Esophagus (tissue), 2 donors: ENCODE measurements around the gene ARID1B. TPM values are rescaled to one million over a fixed set of nuclear protein-coding genes. Genes with fewer than 3 reads are reported as not detected.

Experiments
- H3K27ac ChIP-seq, 2 donors: one replicate each; pipeline ENCODE4 v1.5.1; 2013; ENCODE audit warnings: low read depth in 2 of 2, mild to moderate bottlenecking in 2 of 2, inconsistent platforms in 1 of 2, low read length in 1 of 2, moderate library complexity in 1 of 2
- H3K27me3 ChIP-seq, 2 donors: one replicate each; pipeline ENCODE4 v1.6.1; 2013; ENCODE audit warnings: low read length in 2 of 2, control low read depth in 1 of 2, mild to moderate bottlenecking in 1 of 2; ENCODE audit not compliant: insufficient read depth in 2 of 2, control insufficient read depth in 1 of 2
- H3K36me3 ChIP-seq, 2 donors: one replicate each; pipeline ENCODE4 v1.6.1; 2013; ENCODE audit warnings: low read length in 1 of 2; ENCODE audit not compliant: control insufficient read depth in 2 of 2, insufficient read depth in 2 of 2
- H3K4me1 ChIP-seq, 2 donors: one replicate each; pipeline ENCODE4 v1.6.1; 2013; ENCODE audit warnings: low read length in 1 of 2; ENCODE audit not compliant: control insufficient read depth in 2 of 2, insufficient read depth in 2 of 2
- H3K4me3 ChIP-seq, 2 donors: one replicate each; pipeline ENCODE4 v1.5.1; 2013; ENCODE audit warnings: low read length in 2 of 2, mild to moderate bottlenecking in 2 of 2, low read depth in 1 of 2, moderate library complexity in 1 of 2
- H3K9me3 ChIP-seq, 2 donors: one replicate each; pipeline ENCODE4 v1.6.1; 2013; ENCODE audit warnings: mild to moderate bottlenecking in 2 of 2, low read depth in 1 of 2, low read length in 1 of 2, moderate library complexity in 1 of 2; ENCODE audit not compliant: control insufficient read depth in 2 of 2, insufficient read depth in 1 of 2
- WGBS, 2 donors: extraction: QIAGEN DNeasy Blood & Tissue Kit; methylation state at CpG; one replicate each; pipeline ENCODE4 v1.1.7; 2013; 5-methylcytosine and 5-hydroxymethylcytosine counted together
- polyA plus RNA-seq, 2 donors: library from polyadenylated mRNA; stranded (reverse); fragments of 200-250 nt; gene quantifications; one replicate each; pipeline ENCODE4 v1.2.3, GENCODE V29; 2013
- donor health status: healthy with polysubstance abuse.
- donor health status: Bipolar disorder and iron deficiency.

ARID1B gene
- polyA plus RNA-seq, 2 donors: 15.9 to 16.1 TPM

DNA sequence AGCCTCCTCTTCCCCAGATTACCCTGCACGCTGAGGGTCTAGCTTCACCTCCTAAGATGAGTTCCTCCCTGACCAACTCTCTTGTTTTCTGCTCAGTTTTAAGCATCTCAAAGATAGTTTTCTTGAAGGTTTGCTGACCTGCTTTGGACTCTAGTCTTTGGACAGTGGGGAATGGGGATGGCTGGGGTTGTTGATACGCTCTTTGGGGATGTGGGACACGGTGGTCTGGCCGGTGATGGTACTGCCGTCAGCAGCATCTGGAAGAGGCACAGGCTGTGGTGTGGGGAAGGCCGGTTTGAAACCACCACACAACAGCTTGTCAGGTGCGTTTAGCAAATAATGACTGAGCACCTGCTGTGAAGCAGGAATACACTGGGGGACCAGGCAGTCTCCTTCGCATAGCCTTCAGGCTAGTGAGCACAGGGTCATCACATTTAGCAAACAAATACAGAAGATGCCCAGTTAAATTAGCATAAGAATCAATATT lies 452.0 kb downstream of the ARID1B start:
- Histone ChIP-seq H3K27ac (no peak overlapping the region), H3K9me3 (no peaks in the 10 kb centered on the region), H3K27me3 (no peaks in the 10 kb centered on the region), H3K4me3 (no peak overlapping the region), H3K4me1 (peaks cover 3 to 12% of the 10 kb centered on the region in 2 donors), H3K36me3 (no peaks in the 10 kb centered on the region)
- 73 to 78% methylated on average over 8 of the region's 8 CpGs for WGBS, 2 donors

DNA sequence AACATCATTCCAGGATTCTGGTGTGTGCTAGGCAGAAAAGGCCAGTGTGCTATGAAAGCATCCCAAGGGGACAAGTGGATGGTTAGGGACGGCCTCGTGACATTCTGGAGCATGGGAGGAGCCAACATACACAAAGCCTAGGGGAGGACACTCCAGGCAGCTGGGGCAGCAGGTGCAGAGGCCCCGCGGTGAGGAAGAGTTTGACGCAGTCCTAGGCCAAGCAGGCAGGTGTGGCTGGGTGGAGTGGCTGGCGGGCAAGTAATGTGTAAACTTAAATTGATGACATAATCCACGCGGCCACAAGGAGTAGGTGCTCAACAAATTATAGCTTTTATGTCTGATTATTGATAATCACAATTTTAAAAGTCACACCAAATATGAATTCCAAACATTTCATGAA lies 452.5 kb downstream of the ARID1B start:
- H3K27ac ChIP-seq: no peak overlapping the region
- H3K36me3 ChIP-seq: no peaks in the 10 kb centered on the region
- H3K4me1 ChIP-seq: peaks cover 3 to 12% of the 10 kb centered on the region in 2 donors
- no peaks in the 10 kb centered on the region for H3K9me3 ChIP-seq
- 77 to 80% methylated on average over 8 of the region's 8 CpGs for WGBS, 2 donors
- H3K4me3 ChIP-seq: no peak overlapping the region
- H3K27me3 ChIP-seq: no peaks in the 10 kb centered on the region

GRCh38 chr6:157230910-157231309 lies 453.7 kb downstream of the ARID1B start:
- no peak overlapping the region for H3K27ac ChIP-seq
- no peak overlapping the region for H3K4me3 ChIP-seq
- H3K27me3 ChIP-seq: no peaks in the 10 kb centered on the region
- H3K9me3 ChIP-seq: no peaks in the 10 kb centered on the region
- peaks cover 0 to 13% of the 10 kb centered on the region in 2 donors for H3K4me1 ChIP-seq
- WGBS, 2 donors: 90 to 92% methylated on average over 9 of the region's 9 CpGs
- H3K36me3 ChIP-seq: no peaks in the 10 kb centered on the region

GRCh38 chr6:157232161-157232895 lies 455.1 kb downstream of the ARID1B start:
- Histone ChIP-seq H3K4me1 (peaks cover 0 to 13% of the 10 kb centered on the region in 2 donors), H3K9me3 (no peaks in the 10 kb centered on the region), H3K36me3 (no peaks in the 10 kb centered on the region), H3K27ac (no peak overlapping the region), H3K4me3 (no peak overlapping the region), H3K27me3 (no peaks in the 10 kb centered on the region)
- WGBS, 2 donors: 94 to 97% methylated on average over 17 of the region's 17 CpGs

- no peaks in the 10 kb centered on the region for H3K9me3 ChIP-seq
- 85 to 88% methylated on average over 2 of the region's 2 CpGs for WGBS, 2 donors
- no peak overlapping the region for H3K27ac ChIP-seq
- no peaks in the 10 kb centered on the region for H3K27me3 ChIP-seq
- peaks cover 0 to 11% of the 10 kb centered on the region in 2 donors for H3K4me1 ChIP-seq
- no peak overlapping the region for H3K4me3 ChIP-seq
- H3K36me3 ChIP-seq: no peaks in the 10 kb centered on the region
Observed at GRCh38 chr6:157233156-157233555, 456.0 kb downstream of the ARID1B start.

GRCh38 chr6:157233686-157234085 lies 456.5 kb downstream of the ARID1B start:
- H3K4me1 ChIP-seq: peaks cover 0 to 11% of the 10 kb centered on the region in 2 donors
- no peaks in the 10 kb centered on the region for H3K36me3 ChIP-seq
- H3K4me3 ChIP-seq: no peak overlapping the region
- no peaks in the 10 kb centered on the region for H3K9me3 ChIP-seq
- H3K27me3 ChIP-seq: no peaks in the 10 kb centered on the region
- 77 to 91% methylated on average over 3 of the region's 3 CpGs for WGBS, 2 donors
- no peak overlapping the region for H3K27ac ChIP-seq

DNA sequence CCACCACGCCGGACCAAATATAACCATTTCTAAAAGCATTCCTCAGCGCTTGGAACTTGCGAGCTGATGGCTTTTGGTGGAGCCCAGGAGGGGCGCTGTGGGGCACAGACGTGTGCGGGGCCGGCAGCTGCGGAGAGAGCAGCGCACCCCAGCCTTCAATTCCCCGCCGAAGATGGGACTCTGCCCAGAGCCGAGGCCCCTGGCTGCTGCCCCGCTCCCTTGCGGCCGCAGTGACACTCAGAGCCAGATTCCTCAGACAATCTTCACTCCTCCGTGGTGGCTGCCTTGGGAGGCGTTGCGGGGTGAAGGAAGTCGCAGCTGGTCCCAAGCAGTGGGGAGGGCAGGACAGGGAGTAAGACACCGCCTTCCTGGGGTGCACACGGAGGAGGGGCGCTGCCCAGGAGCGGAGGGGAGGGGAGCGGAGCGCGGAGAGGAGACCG lies 458.4 kb downstream of the ARID1B start:
- WGBS, 2 donors: 0 to 1% methylated on average over 27 to 28 of the region's 28 CpGs
- H3K27ac ChIP-seq: peak overlapping the region; percentile 66 to 83
- peak overlapping the region; percentile 59 to 60 for H3K4me3 ChIP-seq

GRCh38 chr6:157236040-157236725 lies 459.0 kb downstream of the ARID1B start:
- Histone ChIP-seq H3K9me3 (no peaks in the 10 kb centered on the region), H3K36me3 (no peaks in the 10 kb centered on the region), H3K27ac (peak overlapping the region; percentile 66 to 83), H3K4me3 (peak overlapping the region; percentile 59 to 60), H3K4me1 (peaks cover 4 to 15% of the 10 kb centered on the region in 2 donors), H3K27me3 (no peaks in the 10 kb centered on the region)
- 4 to 12% methylated on average over 49 to 76 of the region's 76 CpGs for WGBS, 2 donors

More for the DNA sequence above, 458.4 kb downstream of the ARID1B start:
- H3K9me3 ChIP-seq: no peaks in the 10 kb centered on the region
- no peaks in the 10 kb centered on the region for H3K36me3 ChIP-seq
- H3K27me3 ChIP-seq: no peaks in the 10 kb centered on the region
- peaks cover 0 to 9% of the 10 kb centered on the region in 2 donors for H3K4me1 ChIP-seq

GRCh38 chr6:157238346-157238745 lies 461.2 kb downstream of the ARID1B start:
- Histone ChIP-seq H3K9me3 (no peaks in the 10 kb centered on the region), H3K36me3 (no peaks in the 10 kb centered on the region), H3K27ac (no peak overlapping the region), H3K4me1 (peaks cover 4 to 17% of the 10 kb centered on the region in 2 donors), H3K27me3 (no peaks in the 10 kb centered on the region), H3K4me3 (no peak overlapping the region)
- WGBS, 2 donors: 90 to 100% methylated on average over 2 of the region's 2 CpGs
